T-helper 1 cell (primary cell): ENCODE data around the gene PLA2G2F.

Source experiments
- DNase-seq, 5 donors: peaks; one replicate each; pipeline ENCODE4 v3.0.0-alpha.2; 2012 to 2020

The PLA2G2F gene

DNA sequence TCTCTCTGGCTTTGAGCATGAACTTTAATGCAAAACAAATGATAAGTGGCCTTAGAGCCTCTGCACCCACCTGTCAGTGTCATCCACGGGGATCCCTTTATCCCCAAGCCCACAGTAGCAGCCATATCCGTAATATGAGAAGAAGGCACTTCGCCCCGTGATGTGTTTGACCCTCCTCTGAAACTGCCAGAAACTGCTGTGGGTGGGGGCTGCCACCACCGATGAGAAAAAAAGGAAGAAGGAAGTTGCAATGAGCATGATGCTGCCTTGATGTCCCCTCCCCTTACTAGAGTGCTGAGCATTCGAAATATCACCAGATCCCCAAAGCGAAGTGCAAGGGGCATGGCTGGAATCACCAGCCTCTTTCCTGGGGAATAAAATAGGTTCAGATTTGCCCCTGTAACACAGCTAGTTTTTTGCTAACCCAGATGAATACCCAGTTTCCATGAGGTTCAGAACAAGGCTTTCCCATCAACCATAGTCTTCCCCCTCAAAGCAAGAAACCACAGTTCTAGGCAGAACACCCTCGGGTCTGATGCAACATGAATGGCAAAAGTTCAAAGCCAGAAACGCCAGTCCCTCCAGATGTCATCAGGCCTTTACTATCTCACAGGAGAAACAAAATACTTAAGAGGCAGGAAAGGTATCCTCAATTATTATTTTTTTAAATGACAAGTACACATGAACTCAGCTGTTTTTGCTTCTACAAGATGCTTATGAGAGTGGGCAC is 36.0 kb downstream of the PLA2G2F start:
- no peak for DNase-seq

DNA sequence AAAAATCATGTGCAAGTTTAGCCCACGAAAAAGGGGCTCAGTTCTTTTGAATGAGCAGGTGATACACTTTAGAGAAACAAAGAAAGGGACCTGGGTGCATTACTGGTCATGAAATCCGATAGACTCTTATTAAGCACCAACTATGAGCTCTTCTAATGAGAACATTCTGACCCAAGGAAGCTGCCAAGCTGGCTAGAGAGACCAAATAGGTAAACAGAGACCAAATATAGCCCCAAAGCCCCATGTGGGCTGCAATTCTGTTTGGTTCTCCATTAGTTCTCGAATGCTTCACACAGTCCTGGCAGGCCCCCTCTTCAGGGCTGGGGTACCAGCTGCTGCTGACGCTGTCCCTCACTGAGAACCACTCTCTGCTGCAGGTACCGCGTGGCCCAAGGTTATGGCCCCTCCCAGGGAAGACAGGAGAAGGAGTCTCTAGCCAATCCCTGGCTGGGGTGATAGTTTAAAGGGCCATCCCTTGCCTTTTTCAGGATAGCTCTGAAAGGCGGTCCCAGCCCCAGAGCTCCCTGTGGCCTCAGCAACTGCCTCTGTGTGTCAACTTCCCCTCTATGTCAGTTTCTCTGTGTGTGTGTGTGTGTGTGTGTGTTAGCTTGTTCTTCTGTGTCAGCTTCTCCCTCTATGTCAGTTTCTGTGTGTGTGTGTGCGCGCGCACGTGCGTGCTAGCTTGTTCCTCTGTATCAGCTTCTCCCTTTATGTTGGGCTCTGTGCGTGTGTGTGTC is 39.7 kb downstream of the PLA2G2F start:
- DNase-seq = no peak

DNA sequence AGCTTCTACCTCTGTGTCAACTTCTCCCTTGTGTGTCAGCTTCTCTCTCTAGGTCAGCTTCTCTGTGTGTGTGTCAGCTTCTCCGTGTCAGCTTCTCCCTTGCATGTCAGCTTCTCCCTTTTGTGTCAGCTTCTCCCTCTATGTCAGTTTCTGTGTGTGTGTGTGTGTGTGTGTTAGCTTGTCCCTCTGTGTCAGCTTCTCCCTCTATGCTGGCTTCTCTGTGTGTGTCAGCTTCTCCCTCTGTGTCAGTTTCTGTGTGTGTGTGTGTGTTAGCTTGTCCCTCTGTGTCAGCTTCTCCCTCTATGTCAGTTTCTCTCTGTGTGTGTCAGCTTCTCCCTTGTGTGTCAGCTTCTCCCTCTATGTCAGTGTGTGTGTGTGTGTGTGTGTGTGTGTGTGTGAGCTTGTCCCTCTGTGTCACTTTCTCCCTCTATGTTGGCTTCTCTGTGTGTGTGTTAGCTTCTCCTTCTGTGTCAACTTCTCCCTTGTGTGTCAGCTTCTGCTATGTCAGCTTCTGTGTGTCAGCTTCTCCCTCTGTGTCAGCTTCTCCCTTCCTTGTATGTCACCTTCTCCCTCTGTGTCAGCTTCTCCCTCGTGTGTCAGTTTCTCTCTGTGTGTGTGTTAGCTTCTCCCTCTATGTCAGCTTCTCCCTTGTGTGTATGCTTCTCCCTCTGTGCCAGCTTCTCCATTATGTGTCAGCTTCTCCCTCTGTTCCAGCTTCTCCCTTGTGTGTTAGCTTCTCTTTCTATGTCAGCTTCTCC is 40.4 kb downstream of the PLA2G2F start:
- no peak for DNase-seq

DNA sequence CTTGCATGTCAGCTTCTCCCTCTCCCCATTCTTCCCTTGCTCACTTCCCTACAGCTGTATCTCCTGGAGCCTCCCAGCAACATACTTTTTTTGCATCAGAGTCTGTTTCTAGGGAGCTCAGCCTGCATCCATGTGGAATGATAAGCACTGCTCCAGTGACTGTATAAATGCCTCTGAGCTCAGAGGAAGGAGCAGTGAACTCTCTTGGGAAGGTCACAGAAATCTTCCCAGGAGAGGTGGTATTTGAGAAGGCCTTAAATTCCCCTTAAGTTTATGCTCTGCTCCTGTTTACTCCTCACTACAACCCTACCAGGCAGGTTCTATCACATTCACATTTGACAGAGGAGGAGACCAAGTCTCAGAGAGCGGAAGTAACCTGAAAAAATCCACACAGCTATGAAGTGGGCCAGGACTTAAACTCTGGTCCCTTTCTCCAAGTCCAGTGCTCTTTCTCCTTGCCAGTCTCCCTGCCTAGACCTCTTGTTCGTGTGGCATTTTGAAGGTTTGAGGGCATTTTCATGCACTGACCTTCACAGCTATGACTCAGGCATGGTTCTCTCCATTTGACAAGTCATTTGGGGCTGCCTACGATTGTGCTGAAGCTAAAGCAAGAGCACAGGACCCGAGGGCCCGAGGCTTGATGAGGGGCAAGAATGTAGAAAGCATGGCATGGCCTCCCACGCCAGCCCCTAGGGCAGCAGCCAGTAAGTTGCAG is 41.2 kb downstream of the PLA2G2F start:
- no peak for DNase-seq

DNA sequence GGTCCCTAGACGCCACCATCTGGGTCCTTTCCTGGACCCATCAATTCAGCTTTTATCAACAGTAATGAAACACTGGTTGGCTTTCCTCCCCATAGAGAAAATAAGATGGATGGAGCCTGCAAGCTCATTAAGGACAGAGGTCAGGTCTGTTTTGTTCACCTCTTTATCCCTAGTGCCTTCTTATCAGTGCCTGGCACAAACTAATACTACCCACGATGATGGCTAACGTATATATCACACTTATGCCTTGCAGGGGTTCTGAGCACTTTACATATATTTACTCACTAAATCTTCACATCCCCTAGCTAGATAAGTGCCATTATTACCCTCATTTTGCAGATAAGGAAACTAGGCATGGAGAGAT is 41.7 kb downstream of the PLA2G2F start:
- DNase-seq = no peak

DNA sequence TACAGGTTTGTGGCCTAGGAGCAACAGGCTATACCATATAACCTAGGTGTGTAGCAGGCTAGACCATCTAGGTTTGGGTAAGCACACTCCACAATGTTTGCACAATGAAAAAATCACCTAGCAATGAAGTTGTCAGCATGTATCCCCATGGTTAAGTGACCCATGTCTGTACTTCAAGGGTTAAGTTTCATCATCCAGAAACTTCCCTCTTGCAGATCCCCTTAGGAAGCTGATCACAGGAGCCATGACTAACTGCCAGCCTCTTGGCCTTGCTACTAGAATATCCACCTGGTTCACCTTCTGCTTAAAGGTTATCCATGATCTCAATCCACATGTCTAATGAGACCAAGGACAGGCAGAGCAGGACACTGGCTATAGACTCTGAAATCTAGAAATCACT is 43.3 kb downstream of the PLA2G2F start:
- no peak for DNase-seq

DNA sequence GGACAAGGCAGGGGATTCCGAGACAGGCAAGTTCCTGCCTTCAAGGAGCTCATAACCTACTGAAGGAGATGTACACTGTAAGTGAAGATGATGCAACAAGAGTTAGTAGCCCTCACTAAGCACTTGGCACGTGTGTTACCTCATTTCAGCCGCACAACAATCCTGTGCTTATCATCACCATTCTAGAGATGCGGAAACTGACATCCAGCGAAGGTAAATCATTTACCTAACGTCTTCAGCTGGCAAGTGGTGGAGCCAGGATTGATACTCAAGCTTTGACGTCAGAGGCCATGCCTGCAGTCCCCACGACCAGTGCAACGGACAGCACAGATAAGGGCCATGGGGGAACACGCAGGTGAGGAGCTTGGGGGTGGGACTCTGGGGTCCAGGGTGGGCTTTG is 43.9 kb downstream of the PLA2G2F start:
- no peak for DNase-seq

DNA sequence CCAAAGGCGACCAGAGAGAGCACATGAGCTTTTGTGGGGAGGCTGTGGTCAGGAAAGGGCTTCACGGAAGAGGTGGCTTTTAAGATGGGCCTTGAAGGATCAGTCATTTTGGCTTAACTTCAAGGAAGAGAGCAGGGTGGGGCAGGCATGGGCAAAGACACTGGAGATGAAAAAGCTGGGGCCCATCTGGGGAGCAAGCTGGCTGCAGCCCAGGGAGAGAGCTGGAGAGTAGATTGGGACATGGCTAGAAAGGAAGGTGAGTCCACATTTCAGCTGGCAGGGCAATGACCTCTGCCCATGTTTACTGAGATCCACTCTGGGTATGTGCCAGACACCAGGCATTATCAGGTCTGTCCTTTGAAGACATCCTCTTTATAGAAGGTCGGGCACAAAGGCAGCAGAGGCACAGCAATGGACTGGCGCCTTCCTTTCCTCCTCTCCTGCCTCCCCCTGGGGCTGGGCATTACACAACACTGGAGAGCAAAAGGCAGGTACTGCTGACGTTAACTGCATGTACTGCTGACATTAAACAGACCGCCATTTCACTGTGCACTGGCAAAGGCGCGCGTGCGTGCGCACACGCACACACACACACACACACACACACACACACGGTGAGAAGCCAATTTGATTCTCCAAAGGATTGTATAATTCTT is 44.6 kb downstream of the PLA2G2F start:
- no peak for DNase-seq

DNA sequence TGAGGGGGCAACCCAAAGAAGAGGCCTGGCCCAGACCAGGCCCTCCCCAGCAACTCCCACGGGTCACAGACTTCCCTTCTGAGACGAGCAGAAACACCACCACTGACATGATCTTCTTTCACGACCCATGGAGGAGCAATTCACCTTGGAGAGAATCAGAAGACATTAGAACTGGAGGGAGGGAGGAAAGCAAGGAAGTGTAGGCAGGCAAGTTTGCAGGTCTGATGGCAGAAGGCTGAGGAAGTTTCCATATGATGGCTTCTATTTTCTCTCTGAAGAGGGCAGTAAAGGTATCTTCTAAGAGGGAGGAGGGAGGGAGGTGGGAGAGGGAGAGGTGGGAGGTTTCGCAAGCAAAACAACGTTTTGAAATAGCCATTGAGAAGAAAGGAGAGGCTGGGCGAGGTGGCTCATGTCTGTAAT is 45.4 kb downstream of the PLA2G2F start:
- peak in 1 of 5 donors; percentile 15 for DNase-seq

DNA sequence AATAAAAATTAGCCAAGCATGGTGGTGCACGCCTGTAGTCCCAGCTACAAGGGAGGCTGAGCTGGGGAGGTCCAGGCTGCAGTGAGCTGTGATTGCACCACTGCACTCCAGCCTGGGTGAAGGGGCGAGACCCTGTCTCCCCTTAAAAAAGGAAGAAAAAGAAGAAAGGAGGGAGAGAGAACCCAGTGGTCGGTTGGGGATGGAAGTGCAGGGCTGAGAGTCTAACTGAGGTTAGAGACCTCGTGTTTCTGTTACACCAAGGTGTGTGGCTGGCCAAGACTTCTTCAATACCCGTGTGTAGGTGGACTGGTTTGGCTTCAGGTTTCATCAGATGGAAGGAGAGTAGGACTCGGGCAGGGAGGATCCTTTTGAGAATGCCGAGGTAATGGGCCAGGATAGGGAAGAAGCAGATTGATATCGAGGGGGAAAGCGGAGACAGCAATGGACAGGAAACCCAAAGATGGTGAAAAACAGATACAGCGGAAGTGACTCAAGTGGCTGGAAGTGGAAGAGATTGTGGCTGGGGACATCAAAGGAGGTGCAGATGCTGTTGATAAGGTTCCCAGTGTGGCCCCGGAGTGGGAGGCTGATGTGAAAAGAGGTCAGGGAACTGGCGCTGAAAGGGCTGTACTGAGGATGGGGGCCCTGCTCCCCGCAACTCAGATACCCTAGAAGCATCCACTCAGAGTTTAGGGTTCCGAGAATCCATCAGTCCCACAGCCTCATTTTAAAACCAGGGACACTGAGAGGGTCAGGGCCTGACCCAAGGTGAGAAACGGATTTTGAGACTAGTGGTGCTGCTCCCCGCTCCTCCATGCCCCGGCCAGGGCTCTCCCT is 46.1 kb downstream of the PLA2G2F start:
- peak; percentile 18 to 85 (median 47) for DNase-seq

DNA sequence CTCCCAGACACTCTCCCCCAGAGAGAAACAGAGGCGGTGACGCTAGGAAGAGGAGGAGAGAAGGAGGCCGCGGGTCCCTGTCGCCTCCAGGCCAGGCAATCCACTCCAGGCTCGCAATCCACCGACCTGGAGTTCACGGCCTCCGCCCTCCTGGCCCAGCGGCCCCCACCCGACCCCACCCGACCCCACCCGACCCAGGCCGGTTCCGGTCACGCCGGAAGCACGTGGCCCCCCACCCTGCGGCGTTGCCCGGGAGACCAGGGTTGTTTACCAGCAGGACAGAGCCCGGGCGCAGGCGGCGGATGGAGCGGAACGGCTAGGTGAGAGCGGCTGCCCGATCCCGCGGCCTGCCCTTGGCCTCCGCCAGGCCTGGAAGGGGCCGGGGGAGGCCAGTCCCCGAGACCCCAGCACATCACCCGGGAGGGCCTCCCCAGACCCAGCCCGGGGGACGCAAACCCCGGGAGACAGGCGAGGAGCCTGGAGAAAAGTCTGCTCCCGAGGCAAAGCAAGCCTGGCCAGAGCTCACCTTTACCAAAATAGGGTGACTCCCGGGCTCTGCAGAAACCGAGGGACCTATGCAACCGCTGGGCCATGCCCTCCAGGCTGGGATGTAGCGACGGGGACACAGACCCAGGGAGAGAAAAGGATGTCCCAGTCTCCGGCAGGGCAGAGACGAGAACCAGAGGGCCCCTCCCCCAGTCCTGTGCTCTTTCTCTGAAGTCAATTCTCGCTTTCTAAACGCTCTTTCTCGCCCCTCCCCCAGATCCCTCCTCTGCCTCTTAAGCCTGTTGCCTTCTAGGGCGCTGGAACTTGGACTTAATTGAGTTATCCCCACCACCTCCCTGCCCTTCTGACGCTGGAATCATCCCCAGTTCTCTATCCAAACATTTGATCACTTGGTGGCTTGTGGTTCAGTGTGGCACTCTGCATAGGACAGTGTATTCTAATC is 47.0 kb downstream of the PLA2G2F start, which contains the start of the genes PLA2G2C and UBXN10:
TSS of gene PLA2G2C (minus strand) at position 685 of the 949 bp plus-strand sequence. CDS start 9,155 bp downstream, outside the sequence.
TSS of gene UBXN10 (plus strand) at position 263 of the 949 bp plus-strand sequence. CDS start 4,466 bp downstream, outside the sequence.
- DNase-seq = peak in 3 of 5 donors; percentile 18 to 82 (median 32)

DNA sequence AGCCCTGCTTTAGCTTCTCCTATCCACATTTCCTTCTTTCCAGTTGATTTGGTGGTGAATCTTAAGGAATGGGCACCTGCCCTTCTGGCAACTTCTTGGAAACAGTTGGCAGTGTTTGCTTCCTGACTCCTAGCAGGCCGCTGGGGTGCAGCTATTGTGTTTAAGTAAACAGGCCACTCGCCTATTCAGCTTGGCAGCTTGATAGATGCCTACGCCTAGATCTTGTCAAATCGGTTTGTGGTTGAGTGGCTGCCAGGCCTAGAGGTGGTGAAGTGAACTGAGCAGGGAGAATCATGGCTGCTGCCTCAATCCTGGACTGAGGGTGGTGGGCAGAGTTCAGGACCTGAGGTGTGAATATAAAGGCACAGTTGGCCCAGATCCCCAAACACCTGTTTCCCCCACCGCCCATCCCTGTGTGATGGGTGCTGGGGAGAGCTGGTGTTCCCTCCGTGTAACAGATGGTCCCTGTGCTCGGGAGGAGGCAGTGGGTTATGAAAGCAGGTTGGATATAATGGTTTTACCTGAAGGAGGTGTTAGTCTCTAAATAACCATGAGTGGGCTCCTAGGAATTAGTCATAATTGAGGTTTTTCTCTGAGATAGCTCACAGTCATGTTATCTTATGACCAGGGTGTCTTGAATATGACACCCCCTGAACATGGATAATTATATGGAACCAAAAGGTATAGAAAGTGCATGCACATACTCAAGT is 48.1 kb downstream of the PLA2G2F start:
- peak in 1 of 5 donors; percentile 66 for DNase-seq

DNA sequence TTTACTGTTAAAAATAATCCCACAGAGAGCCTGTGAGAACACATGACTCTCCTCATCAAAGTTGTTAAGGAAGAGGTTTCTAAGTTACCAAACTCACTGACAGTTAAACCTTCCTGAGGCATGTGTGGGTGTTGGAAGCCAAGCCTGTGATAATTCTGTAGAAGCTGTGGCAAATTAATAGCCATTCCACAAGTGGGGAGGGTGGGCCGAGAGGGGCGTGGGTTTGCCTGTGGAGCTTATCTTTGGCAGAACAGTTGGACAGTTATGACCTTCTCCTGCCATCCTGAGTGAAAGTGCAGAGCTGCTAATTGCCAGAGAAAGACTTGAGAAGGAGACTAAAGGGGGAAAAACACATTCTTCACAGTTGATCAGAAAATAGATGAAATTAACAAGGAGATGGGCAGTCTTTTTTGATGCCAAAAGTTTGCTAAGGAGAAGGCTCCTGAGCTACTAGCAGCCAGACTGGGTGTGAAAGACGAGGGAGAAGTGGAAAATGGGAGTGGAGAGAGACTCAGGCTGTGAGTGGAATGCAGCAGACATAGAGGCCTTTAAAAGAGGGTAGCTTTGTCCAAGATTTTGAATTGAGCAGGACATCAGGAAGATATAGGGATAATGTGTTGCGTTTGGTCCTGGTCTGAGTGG is 48.8 kb downstream of the PLA2G2F start:
- no peak for DNase-seq

DNA sequence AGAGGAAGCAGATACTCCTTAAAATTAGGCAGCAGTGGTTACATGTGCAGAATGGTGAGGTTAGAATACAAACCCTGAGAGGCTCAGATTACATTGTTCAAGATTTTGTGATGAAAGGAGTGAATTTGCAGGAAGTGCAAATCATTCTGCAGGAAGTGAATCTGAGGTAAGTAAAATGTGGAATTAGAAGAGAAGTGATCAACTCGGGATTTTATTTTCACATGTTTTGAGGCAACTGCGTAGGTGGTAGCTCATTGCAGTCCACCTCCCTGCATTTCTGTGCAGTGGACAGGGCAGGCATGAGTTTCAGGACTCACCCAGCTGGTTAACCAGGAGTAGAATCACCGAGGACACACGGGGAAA is 49.3 kb downstream of the PLA2G2F start:
- DNase-seq = no peak

DNA sequence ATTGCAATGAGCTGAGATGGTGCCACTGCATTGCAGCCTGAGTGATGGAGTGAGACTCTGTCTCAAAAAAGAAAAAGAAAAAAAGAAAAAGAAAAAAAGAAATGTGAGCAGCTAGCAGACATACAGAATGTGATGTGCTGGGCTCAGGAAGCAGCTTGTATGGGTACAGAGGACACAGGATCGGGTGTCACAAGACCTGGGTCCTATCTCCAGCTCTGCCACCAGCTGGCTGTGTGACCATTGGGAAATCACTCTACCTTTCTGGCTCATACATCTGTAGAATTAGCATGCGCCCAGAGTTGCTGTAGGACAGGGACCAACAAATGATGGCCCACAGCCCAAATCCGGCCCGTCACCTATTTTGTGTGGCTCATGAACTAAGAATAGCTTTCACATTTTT is 50.5 kb downstream of the PLA2G2F start:
- DNase-seq = no peak

DNA sequence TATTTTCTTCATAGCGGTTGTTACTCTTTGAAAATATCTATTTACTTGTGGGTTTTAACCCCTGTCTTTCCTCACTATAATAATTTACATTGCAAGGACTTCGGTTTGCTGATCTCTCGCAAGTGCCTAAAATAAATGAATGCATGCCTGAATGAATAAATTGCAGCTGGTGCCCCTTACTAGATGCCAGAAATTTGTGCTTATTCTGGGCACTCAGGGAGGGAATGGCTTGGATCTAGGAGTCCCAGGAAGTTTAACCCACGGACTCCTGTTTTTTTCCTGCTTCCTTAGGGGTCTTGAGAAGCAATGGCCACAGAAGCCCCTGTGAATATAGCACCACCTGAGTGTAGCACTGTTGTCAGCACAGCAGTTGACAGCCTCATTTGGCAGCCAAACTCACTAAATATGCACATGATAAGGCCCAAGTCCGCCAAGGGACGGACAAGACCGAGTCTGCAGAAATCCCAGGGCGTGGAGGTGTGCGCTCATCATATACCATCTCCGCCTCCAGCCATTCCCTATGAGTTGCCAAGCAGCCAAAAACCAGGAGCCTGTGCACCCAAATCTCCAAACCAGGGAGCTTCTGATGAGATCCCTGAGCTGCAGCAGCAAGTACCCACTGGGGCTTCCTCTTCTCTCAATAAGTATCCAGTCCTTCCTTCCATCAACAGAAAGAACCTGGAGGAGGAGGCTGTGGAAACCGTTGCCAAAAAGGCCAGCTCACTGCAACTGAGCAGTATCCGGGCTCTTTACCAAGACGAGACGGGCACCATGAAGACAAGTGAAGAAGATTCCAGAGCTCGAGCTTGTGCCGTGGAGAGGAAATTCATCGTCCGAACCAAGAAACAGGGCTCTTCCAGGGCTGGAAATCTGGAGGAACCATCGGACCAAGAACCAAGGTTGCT is 51.4 kb downstream of the PLA2G2F start:
- no peak for DNase-seq

DNA sequence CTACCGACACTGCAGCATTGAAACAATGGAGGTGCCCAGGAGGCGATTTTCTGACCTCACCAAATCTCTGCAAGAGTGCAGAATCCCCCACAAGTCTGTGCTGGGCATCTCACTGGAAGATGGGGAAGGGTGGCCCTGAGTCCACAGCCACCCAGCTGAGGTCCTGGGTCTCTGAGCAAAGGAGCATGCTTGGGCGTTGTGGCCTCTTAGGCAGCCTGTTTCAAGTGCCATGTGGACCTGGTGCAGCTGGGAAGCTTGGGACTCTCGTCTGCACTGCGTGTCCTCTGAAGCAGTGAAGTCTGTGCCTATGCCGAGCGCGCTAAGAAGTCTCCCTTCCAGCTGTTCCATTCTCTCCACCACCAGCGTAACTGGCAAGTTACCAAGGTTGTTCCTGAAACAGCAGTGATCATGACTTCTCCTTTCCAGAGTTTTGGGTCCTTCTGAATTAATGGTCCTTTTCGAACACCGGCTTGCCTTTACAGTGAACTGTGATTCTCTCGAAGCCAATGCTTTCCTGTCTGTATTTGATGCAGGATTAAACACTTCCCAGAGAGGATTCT is 52.2 kb downstream of the PLA2G2F start:
- no peak for DNase-seq
